GM19238 (cell line): ENCODE data around the gene CTBP1.

Source experiments
- DNase-seq: peaks from one replicate; pipeline ENCODE4 v3.0.0; 2011; ENCODE audit warnings: low spot score; ENCODE audit not compliant: insufficient read length

The CTBP1 gene

DNA sequence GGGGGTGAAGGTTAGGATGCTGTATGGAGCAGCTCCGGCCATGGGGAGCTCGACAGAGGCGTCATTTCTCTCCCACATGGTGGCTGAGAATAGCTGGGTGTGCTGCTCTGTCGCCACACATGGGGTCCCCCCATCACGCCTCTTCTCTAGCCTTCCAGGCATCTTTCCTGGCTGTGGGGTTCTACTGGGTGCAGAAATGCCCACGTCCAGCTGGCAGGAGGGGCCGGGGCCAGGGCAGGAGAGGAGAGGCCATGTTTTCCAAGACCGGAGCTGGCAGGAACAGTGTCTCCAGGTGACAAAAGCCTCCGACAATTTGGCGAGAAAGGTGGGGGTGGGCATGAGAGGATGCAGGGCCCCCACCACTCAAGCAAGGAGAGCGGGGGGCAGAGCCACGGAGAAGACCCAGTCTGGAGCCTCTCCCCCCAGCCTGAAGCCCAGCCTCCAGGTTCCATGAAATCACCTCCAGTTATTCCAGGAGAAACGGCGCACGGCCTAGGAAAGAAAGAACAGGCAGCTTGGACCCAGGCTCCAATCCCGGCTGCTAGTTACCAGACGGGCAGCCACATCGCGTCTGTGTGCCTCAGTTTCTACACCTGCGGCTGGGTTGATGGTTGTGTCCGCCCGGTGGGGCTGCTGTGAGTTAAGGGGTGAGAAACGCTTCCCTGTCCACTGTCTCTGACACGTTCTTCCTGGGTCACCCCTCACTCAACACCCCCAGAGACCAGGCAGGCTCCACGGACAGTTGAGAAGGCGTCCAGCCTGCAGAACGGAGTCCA lies 49.2 kb downstream of the CTBP1 start:
- DNase-seq: no peak

DNA sequence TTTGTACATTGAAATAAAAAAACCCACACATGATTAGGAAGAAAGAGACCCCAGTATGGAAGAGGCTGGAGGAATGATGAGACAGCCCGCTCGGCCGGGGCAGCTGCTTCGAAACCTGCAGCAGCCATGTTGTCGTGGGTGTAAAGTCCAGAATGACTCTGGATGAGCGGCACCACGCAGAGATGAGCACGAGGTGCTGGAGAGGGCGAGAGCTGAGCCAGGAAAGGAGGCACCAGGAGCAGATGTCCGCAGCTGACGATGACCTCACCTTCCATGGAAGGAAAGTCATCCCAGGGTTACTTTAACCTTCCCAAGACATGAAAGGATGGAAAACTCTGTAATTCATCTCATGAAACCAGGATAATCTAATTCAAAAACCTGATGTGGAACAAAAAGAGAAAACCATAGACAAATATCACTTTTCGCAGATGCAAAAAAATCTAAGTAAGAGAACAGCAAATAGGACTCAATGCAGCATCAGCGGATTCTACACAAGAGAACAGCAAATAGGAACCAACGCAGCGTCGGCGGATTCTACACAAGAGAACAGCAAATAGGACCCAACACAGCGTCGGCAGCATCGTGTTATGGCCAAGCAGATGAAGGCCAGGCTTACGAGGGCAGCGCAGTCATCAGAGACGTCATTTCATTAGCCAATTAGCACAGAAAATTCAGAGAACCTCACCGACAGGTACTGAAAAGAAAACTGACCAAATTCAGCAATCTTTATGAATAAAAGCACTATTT lies 50.7 kb downstream of the CTBP1 start:
- no peak for DNase-seq

DNA sequence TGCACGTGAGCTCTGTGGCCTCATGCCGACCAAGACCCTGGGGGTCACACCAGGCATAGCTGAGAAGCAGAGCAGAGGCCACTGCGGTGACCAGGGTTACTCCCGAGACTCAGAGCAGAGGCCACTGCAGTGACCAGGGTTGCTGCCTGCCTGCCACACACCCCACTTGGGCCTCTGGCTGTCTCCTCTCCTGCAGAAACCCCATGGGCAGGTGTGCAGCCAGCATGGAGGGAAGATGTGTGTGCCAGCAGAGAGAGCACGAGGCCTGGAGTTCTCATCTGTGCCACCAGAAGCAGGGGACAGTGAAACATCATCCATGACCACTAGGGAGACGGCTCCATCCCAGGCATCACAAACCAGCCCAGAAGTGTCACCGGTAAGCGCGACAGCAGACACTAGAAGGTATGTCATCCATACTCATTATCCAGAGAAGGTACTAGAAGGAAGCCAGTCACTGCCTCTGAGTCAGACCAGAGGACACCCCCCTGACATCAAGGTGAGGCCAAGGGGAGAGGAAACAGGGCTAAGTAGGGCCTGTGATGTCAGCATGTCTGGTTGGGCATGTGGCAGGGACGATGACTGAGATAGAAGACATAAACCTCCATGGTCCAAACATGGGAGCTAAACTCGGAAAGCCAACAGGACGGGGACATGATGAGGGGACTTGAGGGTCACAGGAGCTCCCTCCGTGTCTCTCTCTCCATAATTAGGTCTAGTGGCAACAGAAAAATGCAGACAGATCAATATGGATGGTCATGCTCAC lies 52.3 kb downstream of the CTBP1 start:
- no peak for DNase-seq

DNA sequence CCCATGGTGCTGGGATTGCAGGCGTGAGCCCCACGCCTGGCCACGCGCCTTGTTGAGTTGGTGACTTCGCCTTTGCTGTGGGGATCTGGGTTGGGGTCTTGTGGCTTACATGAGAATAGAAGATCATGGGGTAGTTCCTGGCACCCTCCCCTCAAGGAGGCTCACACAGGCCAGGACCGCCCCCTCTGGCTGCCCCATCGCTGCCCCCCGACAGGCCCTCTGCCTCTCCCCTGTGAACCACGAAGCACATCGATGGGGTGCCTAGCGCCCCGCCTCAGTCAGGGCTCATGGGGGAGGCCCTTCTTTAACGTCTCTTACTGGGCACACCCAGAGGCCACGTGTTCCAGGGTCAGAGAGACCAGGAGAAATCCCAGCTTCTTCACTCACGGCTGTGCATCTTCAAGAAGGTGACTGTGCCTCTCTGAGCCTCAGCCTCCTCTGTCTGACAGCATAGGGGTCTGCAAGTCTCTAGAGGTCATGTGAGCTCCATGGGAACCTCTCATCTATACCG lies 53.0 kb downstream of the CTBP1 start:
- DNase-seq: no peak

DNA sequence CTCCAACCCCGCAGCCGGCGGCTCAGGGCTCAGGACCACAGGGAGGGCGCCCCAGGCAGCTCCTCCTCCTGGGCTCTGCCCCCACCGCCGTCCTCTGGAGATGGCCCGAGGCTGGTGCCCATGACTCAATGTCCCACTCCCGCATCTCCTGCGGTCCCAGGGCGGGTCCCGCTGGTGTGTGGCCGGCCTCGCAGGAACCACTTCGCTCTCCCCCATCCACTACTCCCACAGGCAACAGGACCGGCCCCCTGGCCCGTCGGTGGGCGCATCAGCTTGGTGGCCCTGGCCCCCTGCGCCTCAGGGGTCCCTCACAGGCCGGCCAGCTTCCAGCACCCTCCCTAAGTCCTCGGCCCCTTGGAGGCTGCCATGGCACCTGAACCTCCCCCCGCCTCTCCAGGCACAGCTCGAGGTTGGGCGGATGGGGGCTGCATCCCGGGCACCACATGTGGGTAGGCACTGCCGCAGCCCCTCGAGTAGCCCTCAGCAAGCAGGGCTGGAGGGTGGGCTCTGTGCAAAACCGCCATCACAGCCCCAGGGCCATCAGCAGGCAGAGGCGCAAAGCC lies 53.7 kb downstream of the CTBP1 start:
- no peak for DNase-seq

DNA sequence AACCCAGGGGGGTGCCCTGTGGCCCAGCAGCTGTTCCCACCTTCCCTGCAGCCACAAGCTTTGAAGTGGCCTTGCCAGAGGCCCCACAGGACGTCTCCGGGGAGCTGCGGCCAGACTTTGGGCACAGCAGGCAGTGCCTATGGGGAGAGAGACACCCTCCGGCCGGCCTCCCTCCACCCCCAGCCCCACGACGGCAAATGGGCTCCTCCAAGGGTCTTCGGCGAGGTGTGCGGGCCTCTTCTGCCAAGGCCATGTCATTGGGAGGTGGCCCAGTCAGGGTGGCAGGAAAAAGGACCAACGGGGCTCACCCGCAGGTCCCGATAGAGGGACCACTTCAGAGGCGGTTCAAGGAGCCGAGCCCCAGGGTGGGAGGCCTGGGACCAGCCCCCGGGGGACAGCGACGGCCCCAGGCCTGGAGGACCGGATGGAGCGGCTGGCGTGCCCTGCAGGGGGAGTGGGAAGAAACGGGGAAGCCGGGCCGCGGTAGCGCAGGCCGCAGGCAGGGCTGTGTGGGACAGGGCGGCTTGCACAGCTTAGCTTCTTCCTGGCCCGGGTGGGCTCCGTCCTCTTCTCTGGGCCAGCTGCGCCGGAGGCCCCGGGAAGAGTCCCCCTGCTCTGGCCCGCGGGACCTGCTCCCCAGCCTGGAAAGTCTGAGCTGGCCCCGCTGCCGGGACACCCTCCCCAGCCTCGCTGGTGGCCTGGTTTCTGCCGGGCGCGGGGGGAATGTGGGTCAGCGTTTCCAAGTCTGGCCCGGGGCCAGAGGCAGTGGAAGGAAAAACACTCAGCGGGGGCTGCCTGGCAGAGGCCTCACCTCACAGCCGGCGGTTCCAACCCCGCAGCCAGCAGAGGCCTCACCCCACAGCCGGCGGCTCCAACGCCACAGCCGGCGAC lies 54.7 kb downstream of the CTBP1 start:
- no peak for DNase-seq

DNA sequence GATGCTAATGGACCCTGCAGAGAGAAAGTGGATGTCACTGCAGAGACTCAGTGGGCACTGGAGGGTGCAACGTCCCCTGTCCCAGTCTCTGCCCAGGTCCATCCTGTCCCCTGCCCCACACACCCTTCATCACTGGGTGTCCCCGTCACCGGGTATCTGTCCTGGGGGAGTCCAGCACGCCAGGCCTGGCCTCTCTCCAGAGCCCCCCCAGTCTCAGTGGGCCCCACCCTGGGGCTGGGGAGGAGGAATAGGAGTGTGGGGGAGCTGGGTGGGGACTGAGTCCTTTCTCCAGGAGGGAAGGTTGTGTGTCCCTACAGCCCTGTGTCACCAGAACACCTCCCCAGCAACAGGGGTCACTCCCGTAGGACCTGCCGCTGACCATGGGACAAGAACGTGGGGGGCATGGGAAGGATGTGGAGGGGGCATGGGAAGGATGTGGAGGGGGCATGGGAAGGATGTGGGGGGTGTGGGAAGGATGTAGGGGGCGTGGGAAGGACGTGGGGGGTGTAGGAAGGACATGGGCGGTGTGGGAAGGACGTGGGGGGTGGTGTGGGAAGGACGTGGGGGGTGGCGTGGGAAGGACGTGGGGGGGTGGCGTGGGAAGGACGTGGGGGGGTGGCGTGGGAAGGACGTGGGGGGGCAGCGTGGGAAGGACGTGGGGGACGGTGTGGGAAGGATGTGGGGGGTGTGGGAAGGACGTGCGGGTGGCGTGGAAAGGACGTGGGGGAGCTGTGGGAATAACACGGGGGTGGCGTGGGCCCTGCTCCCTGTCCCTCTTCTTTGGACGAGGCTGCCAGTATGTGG lies 55.5 kb downstream of the CTBP1 start:
- DNase-seq: no peak

DNA sequence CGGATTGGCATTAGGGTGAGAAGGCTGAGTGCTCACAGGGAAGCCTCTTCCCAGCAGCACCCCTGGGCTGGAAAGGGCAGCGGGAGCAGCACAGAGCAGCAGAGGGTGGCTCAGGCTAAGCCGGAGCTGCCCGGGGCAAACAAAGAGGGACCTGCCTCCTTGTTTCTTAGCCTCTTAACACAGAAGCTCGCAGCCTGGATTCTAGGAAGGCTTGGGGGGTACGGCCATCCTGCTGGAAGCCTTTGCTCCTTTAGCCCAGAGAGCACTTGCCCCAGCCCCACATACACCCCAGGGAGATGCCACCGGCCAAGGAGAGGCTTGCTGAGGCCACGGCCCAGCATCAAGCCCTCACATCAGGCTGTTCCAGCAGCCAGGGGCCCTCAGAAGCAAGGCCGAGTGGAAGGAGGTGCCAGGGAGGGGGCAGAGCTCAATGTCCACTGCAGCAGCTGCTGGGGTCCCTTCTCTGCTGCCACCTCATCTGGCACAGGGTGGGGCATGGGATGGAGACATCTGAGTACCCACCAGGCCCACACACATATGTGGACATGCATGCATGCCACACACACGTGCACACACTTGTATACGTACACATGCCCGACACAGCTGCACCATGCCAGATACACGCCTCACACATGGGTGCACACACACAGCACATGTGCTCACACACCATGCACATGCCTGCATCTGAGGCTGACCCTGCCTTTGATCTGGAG lies 56.3 kb downstream of the CTBP1 start:
- no peak for DNase-seq

DNA sequence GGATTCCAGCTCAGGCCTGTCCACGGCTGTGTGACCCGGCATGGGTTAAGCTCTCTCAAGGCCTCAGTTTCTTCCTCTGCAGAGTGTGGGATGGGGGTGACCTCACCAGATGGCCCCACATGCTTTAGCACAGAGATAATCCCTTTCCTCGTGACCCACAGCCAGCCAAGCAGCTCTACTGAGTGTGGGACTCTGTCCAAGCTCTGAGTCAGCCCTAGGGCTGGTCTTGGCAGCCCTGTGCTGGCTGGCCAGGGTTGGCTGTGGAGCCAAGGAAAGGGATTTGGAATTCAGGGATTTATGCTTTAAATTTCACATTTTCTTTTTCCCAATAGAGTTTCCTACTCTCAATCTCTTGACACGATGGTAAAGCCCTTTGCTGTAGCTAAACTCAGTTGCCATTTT lies 56.8 kb downstream of the CTBP1 start:
- no peak for DNase-seq

DNA sequence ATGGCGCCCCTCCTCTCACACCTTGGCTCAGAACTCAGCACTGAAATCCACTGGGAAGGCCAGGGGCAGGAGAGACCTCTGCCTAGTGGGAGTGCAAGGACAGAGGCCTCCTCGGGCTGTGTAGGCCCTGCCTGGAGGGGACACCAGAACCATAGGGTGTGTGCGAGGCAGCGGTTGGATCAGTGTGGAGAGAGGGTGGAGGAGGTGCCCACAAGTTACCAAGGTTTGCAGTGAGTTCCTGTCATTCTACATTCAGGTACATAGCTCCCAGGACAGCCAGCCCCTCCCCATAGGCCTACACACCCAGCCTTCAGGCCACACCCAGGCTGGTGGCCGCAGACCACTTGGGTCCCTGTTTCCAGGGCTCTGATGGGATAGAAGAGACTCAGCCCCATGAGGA lies 57.3 kb downstream of the CTBP1 start:
- no peak for DNase-seq

DNA sequence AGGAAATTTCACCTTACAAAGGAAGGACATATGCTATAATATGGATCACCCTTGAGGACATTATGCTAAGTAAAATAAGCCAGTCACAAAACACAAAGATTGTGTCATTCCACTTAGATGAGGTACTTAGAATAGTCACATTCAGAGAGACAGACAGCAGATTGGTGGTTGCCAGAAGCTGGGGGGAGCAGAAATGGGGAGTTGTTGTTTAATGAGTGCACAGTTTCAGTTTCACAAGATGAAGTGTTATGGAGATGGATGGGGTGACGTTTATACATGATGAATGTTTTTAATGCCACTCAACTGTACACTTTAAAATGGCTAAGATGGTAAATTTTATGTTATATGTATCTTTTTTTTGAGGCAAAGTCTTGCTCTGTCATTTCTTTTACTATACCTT lies 61.7 kb downstream of the CTBP1 start:
- no peak for DNase-seq

DNA sequence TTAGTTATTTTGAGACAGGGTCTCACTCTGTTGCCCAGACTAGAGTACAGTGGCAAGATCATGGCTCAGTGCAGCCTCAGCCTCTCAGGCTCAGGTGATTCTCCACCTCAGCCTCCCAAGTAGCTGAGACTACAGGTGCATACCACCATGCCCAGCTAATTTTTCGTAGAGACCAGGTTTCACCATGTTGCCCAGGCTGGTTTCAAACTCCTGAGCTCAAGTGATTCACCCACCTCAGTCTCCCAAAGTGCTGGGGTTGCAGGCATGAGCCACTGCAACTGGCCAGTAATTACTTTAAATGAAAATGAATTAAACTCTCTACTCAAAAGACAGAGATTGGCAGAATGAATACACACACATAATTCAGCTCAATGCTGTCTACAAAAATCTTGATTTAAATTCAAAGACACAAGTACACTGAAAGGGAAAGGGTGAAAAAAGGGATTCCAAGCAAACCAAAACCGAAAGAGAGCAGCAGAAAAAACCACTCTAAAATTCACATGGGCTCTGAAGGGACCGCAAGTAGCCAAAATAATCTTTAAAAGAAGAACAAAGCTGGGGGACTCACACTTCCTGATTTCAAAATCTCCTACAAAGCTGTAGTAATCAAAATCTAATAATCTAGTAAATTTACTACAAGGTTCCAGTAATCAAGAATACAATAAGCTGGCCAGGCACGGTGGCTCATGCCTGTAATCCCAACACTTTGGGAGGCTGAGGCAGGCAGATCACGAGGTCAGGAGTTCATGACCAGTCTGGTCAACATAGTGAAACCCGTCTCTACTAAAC lies 64.8 kb downstream of the CTBP1 start:
- no peak for DNase-seq

DNA sequence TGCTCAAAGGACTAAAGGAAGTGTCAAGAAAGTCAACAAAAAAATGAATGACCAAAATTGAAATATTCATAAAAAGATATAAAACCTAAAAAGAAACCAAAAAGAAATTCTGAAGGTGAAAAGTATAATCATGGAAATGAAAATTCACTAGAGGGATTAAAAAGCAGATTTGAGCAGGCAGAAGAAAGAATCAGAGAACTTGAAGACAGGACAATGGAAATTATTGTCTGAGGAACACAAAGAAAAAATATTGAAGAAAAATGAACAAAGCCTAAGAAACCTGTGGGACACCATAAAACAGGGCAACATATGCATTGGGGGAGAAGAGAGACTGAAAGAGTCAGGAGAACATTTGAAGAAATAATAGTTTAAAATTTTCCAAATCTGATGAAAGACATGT lies 66.6 kb downstream of the CTBP1 start:
- DNase-seq: no peak

DNA sequence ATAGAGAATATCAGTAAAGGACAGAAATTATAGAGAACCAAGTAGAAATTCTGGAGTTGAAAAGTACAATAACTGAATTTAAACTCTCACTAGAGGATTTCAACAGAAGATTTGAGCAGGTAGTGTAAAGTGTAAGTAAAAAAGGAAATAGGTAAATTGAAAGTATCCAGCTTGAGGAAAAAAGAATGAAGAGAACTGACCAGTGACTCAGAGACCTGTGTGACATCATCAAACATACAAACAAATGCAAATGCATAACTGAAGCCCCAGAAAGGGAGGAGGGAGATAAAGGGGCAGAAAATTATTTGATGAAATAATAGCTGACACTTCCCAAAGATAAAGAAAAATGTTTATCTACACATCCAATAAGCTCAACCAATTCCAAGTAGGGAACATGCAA lies 68.3 kb downstream of the CTBP1 start:
- DNase-seq: no peak

DNA sequence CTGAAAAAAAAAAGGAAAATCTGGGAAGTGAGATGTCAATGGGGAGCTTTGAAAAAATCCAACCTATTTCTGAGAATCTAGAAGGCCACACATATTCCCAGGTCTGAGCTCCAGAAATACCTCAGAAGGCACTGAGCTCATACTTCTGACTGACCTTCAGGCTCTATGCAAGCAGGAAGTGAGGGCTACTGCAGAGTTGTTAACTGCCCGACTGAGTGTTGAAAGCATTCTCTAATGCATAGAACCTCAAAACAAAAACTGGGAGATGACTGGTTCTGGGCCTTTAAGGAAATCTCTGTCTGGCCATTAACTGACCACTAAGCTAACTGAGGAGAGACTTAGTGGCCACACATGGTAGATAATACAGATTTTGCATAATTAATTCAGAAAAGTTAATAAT lies 69.0 kb downstream of the CTBP1 start:
- DNase-seq: no peak

DNA sequence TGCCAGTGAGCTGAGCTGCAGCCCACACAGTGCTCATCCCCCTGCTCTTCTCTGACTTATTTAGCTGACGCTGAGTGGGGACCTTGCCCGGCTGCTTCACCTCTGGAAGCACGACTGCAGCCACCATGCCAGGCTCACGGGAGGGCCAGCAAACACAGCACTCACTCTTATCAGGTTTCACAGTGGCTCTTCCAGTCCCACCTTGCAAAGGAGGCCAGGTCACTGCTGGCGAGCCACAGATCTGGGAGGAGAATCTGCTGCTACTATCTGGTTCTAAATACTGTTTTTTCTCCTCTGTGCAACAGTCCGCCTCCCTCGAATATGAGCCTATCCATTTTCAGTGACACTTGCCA lies 69.9 kb downstream of the CTBP1 start:
- DNase-seq: no peak

DNA sequence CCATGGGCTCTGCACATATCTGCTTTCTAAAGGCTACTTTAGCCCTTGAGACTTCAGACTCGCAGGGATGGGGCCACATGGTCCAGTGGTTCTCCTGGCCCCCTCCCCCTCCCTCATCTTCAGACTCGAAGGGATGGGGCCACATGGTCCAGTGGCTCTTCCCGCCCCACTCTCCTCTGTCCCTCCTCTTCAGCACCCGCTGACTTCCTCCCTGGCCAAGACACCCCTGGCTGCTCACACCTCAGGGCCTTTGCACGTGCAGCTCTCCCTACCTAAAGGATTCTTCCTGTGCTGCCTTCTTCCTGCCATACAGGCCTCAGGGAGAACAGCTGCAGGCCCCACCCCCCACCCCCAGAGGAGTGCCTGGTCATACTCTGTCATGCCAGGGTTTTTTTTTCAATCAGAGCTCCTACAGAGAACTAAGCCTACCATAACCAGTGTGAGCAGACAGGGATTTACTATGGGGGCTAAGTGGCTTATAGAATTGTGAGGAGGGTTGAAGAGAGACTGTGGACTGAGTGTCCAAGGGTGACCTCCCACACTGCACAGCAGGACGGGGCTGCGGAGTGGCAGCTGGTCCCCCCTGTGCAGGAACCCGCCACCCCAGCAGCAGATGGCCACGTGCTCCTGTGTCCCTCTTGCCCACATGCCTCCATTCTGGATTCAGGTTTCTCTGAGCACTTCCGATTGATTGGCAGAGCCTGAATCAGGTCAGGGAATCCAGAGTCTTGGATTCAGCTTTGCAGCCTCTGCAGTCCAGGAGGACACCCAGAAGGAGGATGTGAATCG lies 70.4 kb downstream of the CTBP1 start:
- DNase-seq: no peak
